ENCODE results near the gene USP6NL.

- TF ChIP-seq, protein P1, sequence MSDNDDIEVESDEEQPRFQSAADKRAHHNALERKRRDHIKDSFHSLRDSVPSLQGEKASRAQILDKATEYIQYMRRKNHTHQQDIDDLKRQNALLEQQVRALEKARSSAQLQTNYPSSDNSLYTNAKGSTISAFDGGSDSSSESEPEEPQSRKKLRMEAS (IDR thresholded peaks at IDR 0.05), result no peak
- no peak for TF ChIP-seq POLR2AphosphoS2 (IDR thresholded peaks at IDR 0.05; ENCODE audit: low read depth, low read length)
- no peak for TF ChIP-seq FOXM1 (CRISPR knock-in tag; IDR thresholded peaks at IDR 0.05)
- TF ChIP-seq ZNF891 (CRISPR knock-in tag; IDR thresholded peaks at IDR 0.05), result no peak
- TF ChIP-seq, protein P2, sequence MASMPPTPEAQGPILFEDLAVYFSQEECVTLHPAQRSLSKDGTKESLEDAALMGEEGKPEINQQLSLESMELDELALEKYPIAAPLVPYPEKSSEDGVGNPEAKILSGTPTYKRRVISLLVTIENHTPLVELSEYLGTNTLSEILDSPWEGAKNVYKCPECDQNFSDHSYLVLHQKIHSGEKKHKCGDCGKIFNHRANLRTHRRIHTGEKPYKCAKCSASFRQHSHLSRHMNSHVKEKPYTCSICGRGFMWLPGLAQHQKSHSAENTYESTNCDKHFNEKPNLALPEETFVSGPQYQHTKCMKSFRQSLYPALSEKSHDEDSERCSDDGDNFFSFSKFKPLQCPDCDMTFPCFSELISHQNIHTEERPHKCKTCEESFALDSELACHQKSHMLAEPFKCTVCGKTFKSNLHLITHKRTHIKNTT (CRISPR knock-in tag; IDR thresholded peaks at IDR 0.05), result no peak
- no peak for TF ChIP-seq TOE1 (CRISPR knock-in tag; IDR thresholded peaks at IDR 0.05)
- TF ChIP-seq, protein P3, sequence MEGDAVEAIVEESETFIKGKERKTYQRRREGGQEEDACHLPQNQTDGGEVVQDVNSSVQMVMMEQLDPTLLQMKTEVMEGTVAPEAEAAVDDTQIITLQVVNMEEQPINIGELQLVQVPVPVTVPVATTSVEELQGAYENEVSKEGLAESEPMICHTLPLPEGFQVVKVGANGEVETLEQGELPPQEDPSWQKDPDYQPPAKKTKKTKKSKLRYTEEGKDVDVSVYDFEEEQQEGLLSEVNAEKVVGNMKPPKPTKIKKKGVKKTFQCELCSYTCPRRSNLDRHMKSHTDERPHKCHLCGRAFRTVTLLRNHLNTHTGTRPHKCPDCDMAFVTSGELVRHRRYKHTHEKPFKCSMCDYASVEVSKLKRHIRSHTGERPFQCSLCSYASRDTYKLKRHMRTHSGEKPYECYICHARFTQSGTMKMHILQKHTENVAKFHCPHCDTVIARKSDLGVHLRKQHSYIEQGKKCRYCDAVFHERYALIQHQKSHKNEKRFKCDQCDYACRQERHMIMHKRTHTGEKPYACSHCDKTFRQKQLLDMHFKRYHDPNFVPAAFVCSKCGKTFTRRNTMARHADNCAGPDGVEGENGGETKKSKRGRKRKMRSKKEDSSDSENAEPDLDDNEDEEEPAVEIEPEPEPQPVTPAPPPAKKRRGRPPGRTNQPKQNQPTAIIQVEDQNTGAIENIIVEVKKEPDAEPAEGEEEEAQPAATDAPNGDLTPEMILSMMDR (CRISPR knock-in tag; IDR thresholded peaks at IDR 0.05), result no peak
- TF ChIP-seq ATF1 (CRISPR knock-in tag; IDR thresholded peaks at IDR 0.05), result no peak
- TF ChIP-seq CENPBD1 (CRISPR knock-in tag; IDR thresholded peaks at IDR 0.05; ENCODE audit: borderline replicate concordance, low read depth), result no peak
- no peak for TF ChIP-seq ZNF318 (CRISPR knock-in tag; IDR thresholded peaks at IDR 0.05)
Observed at GRCh38 chr10:11510736-11511135, 100.7 kb downstream of the USP6NL start.

Data from HepG2 (cell line).